Trophoblast cell (in vitro differentiated cells and primary cell): ENCODE results near the gene CD160.
"Not testable (repeated sequence)": the region's sequence is repeated elsewhere in the genome, so short reads cannot be mapped to it uniquely, and the experiment has no call there.

Source experiments
- DNase-seq, 2 donors: peaks; one replicate each; pipeline ENCODE4 v3.0.0-alpha.2; 2016
- H2AFZ ChIP-seq: 2 replicates; pipeline ENCODE4 v1.6.1; 2013; ENCODE audit warnings: low read length, moderate library complexity, mild to moderate bottlenecking; ENCODE audit not compliant: insufficient read depth, poor library complexity
- H2AK5ac ChIP-seq: 2 replicates; pipeline ENCODE4 v1.6.1; 2013; ENCODE audit warnings: mild to moderate bottlenecking, low read length
- H2BK120ac ChIP-seq: 2 replicates; pipeline ENCODE4 v1.6.1; 2013; ENCODE audit warnings: low read length, mild to moderate bottlenecking, moderate library complexity; ENCODE audit not compliant: insufficient read depth, poor library complexity
- H2BK12ac ChIP-seq: 2 replicates; pipeline ENCODE4 v1.6.1; 2013; ENCODE audit warnings: mild to moderate bottlenecking, low read length, moderate library complexity
- H2BK5ac ChIP-seq: 2 replicates; pipeline ENCODE4 v1.6.1; 2013; ENCODE audit warnings: low read length, low read depth, moderate library complexity, mild to moderate bottlenecking; ENCODE audit not compliant: poor library complexity
- H3K14ac ChIP-seq: 2 replicates; pipeline ENCODE4 v1.6.1; 2013; ENCODE audit warnings: mild to moderate bottlenecking, low read length
- H3K18ac ChIP-seq: 2 replicates; pipeline ENCODE4 v1.6.1; 2013; ENCODE audit warnings: mild to moderate bottlenecking, low read length
- H3K23ac ChIP-seq: 2 replicates; pipeline ENCODE4 v1.6.1; 2013; ENCODE audit warnings: low read length
- H3K27ac ChIP-seq: 2 replicates; pipeline ENCODE4 v1.5.1; 2013; ENCODE audit warnings: low read depth, mild to moderate bottlenecking, inconsistent platforms, low read length, moderate library complexity
- H3K27me3 ChIP-seq: 2 replicates; pipeline ENCODE4 v1.6.1; 2013; ENCODE audit warnings: inconsistent platforms, mild to moderate bottlenecking, low read length, moderate library complexity; ENCODE audit not compliant: insufficient read depth
- H3K36me3 ChIP-seq, 2 experiments: 1 replicate in 1 of 2; 2 replicates in 1 of 2; pipeline ENCODE4 v1.6.1; 2013; ENCODE audit warnings: low read length in 2 of 2, mild to moderate bottlenecking in 2 of 2, moderate library complexity in 1 of 2; ENCODE audit not compliant: insufficient read depth in 2 of 2, control insufficient read depth in 1 of 2
- H3K4ac ChIP-seq: 2 replicates; pipeline ENCODE4 v1.6.1; 2013; ENCODE audit warnings: low read depth, mild to moderate bottlenecking, low read length, moderate library complexity
- H3K4me1 ChIP-seq, 2 experiments: 1 replicate in 1 of 2; 2 replicates in 1 of 2; pipeline ENCODE4 v1.6.1; 2013; ENCODE audit warnings: low read length in 2 of 2, mild to moderate bottlenecking in 2 of 2, moderate library complexity in 1 of 2; ENCODE audit not compliant: insufficient read depth in 2 of 2, control insufficient read depth in 1 of 2
- H3K4me2 ChIP-seq: 2 replicates; pipeline ENCODE4 v1.6.1; 2013; ENCODE audit warnings: inconsistent platforms, mild to moderate bottlenecking, low read length, moderate library complexity
- H3K4me3 ChIP-seq: 2 replicates; pipeline ENCODE4 v1.5.1; 2013; ENCODE audit warnings: mild to moderate bottlenecking, low read depth, low read length, inconsistent platforms
- H3K79me1 ChIP-seq: one replicate; pipeline ENCODE4 v1.6.1; 2013; ENCODE audit warnings: low read length
- H3K79me2 ChIP-seq: 2 replicates; pipeline ENCODE4 v1.6.1; 2013; ENCODE audit warnings: low read length, mild to moderate bottlenecking; ENCODE audit not compliant: control insufficient read depth, insufficient read depth, poor library complexity
- H3K9ac ChIP-seq: 2 replicates; pipeline ENCODE4 v1.6.1; 2013; ENCODE audit warnings: mild to moderate bottlenecking, low read length
- H3K9me3 ChIP-seq: 2 replicates; pipeline ENCODE4 v1.6.1; 2013; ENCODE audit warnings: low read depth, mild to moderate bottlenecking, control low read depth, inconsistent platforms, low read length; ENCODE audit not compliant: insufficient read depth
- H4K12ac ChIP-seq: 2 replicates; pipeline ENCODE4 v1.6.1; 2013; ENCODE audit warnings: low read depth, mild to moderate bottlenecking, low read length, moderate library complexity
- H4K8ac ChIP-seq: 2 replicates; pipeline ENCODE4 v1.6.1; 2013; ENCODE audit warnings: low read depth, mild to moderate bottlenecking, low read length, moderate library complexity
- H4K91ac ChIP-seq: one replicate; pipeline ENCODE4 v1.6.1; 2013; ENCODE audit warnings: low read depth, mild to moderate bottlenecking, low read length, moderate library complexity
- WGBS: extraction: QIAGEN DNeasy Blood & Tissue Kit; methylation state at CpG from one replicate; pipeline ENCODE4 v1.1.7; 2013; ENCODE audit warnings: missing lambda C conversion rate; ENCODE audit not compliant: insufficient read length, insufficient coverage; ENCODE audit errors: extremely low coverage; 5-methylcytosine and 5-hydroxymethylcytosine counted together

The CD160 gene

DNA sequence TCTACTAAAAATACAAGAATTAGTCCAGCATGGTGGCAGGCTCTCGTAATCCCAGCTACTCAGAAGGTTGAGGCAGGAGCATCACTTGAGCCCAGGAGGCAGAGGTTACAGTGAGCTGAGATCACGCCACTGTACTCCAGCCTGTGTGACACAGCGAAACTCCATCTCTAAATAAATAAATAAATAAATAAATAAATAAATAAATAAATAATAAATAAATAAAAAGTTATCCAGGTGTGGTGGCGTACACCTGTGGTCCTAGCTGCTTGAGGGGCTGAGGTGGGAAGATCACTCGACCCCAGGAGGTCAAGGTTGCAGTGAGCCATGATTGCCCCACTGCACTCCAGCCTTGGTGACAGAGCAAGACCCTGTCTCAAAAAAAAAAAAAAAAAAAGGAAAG is 834 bp upstream of the CD160 start:
- Histone ChIP-seq H2BK120ac (peak overlapping the region; percentile 99), H4K91ac (peak overlapping the region; percentile 99), H3K18ac (peak overlapping the region; percentile 81), H3K4ac (peak overlapping the region; percentile 29), H3K14ac (peak overlapping the region; percentile 89), H3K4me1 (peaks cover 22 to 36% of the 10 kb centered on the region in 2 experiments), H4K8ac (peak overlapping the region; percentile 63), H3K79me1 (peaks cover 41% of the 10 kb centered on the region), H2BK12ac (peak overlapping the region; percentile 97), H2BK5ac (peak overlapping the region; percentile 98)
- H3K36me3 ChIP-seq, H3K27ac ChIP-seq, H3K9me3 ChIP-seq, H3K23ac ChIP-seq, DNase-seq, H2AK5ac ChIP-seq, H3K9ac ChIP-seq, H4K12ac ChIP-seq, H3K4me2 ChIP-seq, H3K79me2 ChIP-seq, H3K27me3 ChIP-seq, H3K4me3 ChIP-seq, H2AFZ ChIP-seq: not testable (repeated sequence)
- WGBS = no CpG with 5 or more reads among the region's 5 CpGs

DNA sequence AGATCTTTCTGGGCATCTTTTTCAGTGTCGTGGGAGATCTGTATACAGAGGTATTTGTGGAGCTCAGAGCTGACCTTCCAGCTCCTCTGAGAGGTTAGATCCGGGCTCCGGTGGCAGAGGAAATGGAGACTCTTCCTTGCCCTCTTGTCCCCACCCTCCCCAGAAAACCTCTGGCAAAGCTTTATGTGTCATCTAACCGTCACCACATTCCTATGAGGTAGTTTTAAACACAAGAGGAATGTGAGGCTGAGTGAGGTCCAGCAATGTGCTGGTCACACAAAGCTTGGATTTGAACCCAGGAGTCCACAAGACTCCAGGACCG is 1.2 kb downstream of the CD160 start:
- Histone ChIP-seq H3K4ac (no peak overlapping the region), H3K9me3 (no peaks in the 10 kb centered on the region), H4K12ac (no peak overlapping the region), H4K91ac (peak overlapping the region; percentile 95), H2BK12ac (peak overlapping the region; percentile 88), H3K27ac (peak overlapping the region; percentile 9), H3K4me2 (peak overlapping the region; percentile 74), H3K14ac (peak overlapping the region; percentile 73), H3K27me3 (no peaks in the 10 kb centered on the region), H2AK5ac (peak overlapping the region; percentile 72), H4K8ac (peak overlapping the region; percentile 80), H3K36me3 (no peaks in the 10 kb centered on the region), H3K4me1 (peaks cover 19 to 31% of the 10 kb centered on the region in 2 experiments), H3K23ac (no peak overlapping the region), H2BK5ac (peak overlapping the region; percentile 82), H3K9ac (no peak overlapping the region), H3K79me1 (peaks cover 29% of the 10 kb centered on the region), H3K79me2 (peaks cover 5% of the 10 kb centered on the region), H3K18ac (peak overlapping the region; percentile 42), H2BK120ac (peak overlapping the region; percentile 94), H3K4me3 (no peak overlapping the region), H2AFZ (peak overlapping the region; percentile 61)
- DNase-seq = peak; percentile 81 to 91
- WGBS = no CpG with 5 or more reads among the region's 5 CpGs

DNA sequence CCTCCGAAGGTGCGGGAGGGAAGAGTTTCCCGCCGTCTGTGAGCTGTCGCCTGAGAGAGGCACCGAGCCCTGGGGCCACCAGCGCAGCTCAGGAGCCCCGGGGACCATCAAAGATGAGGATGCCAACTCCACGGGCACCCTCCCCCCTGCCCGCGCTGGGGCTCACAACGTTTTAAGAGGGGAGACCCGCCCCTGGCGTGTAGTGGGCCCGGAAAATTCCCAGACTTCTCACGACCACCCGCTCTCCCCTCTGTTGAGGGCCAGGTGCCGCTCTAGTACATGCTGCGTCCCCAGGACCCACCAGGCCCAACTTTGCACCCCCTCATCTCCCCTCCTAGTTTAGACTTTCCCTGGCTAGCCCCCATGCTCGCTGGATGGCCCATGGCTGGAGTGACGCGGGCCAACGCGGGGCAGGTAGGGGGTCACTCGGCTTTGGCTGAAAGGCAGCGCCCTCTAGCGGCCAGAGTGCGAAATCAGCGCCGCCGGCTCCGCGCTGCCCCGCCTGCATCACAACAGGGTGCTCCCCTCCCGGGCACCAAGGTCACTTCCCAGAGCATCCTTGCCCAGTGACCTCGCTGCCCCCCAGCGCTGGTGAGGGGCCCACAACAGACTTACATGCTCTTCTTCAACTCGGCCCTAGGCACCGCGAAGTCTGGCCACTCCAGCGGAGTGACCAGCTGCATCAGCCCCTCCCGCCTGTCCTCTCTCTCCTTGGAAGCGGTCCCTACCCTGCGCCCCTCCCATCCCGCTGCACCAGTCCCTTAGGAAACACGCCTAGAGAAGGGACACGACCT is 1.8 kb downstream of the CD160 start:
- H2AFZ ChIP-seq = peak overlapping the region; percentile 61
- H3K9ac ChIP-seq = no peak overlapping the region
- peak overlapping the region; percentile 94 for H2BK120ac ChIP-seq
- H4K8ac ChIP-seq = peak overlapping the region; percentile 80
- H3K36me3 ChIP-seq = no peaks in the 10 kb centered on the region
- peak overlapping the region; percentile 14 for H4K12ac ChIP-seq
- peaks cover 5% of the 10 kb centered on the region for H3K79me2 ChIP-seq
- no CpG with 5 or more reads among the region's 47 CpGs for WGBS
- H3K23ac ChIP-seq = no peak overlapping the region
- H3K4me2 ChIP-seq = peak overlapping the region; percentile 74
- H4K91ac ChIP-seq = peak overlapping the region; percentile 95
- peak overlapping the region; percentile 82 for H2BK5ac ChIP-seq
- no peak overlapping the region for H3K4me3 ChIP-seq
- peak overlapping the region; percentile 9 for H3K27ac ChIP-seq
- no peaks in the 10 kb centered on the region for H3K27me3 ChIP-seq
- H3K18ac ChIP-seq = peak overlapping the region; percentile 42
- peak overlapping the region; percentile 73 for H3K14ac ChIP-seq
- H2BK12ac ChIP-seq = peak overlapping the region; percentile 88
- peak overlapping the region; percentile 72 for H2AK5ac ChIP-seq
- H3K79me1 ChIP-seq = peaks cover 24% of the 10 kb centered on the region
- peak; percentile 68 to 91 for DNase-seq
- H3K4me1 ChIP-seq = peaks cover 16 to 25% of the 10 kb centered on the region in 2 experiments
- no peaks in the 10 kb centered on the region for H3K9me3 ChIP-seq
- H3K4ac ChIP-seq = peak overlapping the region; percentile 31

DNA sequence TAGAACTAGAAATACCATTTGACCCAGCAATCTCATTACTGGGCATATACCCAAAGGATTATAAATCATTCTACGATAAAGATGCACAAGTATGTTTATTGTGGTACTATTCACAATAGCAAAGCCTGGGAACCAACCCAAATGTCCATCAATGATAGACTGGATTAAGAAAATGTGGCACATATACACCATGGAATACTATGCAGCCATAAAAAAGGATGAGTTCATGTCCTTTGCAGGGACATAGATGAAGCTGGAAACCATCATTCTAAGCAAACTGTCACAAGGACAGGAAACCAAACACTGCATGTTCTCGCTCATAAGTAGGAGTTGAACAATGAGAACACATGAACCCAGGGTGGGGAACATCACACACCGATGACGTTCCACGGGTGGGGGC is 6.9 kb downstream of the CD160 start:
- not testable (repeated sequence) for H3K18ac ChIP-seq, H3K27ac ChIP-seq, H2BK5ac ChIP-seq, H3K4me1 ChIP-seq, H3K79me2 ChIP-seq, H4K12ac ChIP-seq, DNase-seq, H4K8ac ChIP-seq, H3K27me3 ChIP-seq, H3K23ac ChIP-seq, H3K4me2 ChIP-seq, H2BK120ac ChIP-seq, H3K14ac ChIP-seq, H2AFZ ChIP-seq, H3K4me3 ChIP-seq, H4K91ac ChIP-seq, H3K79me1 ChIP-seq, H2BK12ac ChIP-seq, H3K9me3 ChIP-seq, H2AK5ac ChIP-seq, H3K9ac ChIP-seq, H3K4ac ChIP-seq, H3K36me3 ChIP-seq
- no CpG with 5 or more reads among the region's 5 CpGs for WGBS
